GM21576 (cell line): ENCODE results near the gene PPP1R13B.

Experiments
- ATAC-seq: cut with Tn5 transposase; IDR thresholded peaks from one replicate; pipeline ENCODE4 v1.9.1; 2021; ENCODE audit warnings: mild to moderate bottlenecking, moderate library complexity; ENCODE audit not compliant: unreplicated experiment

The PPP1R13B gene

GRCh38 chr14:103836976-103837725 is 10.2 kb downstream of the PPP1R13B start:
- no peak for ATAC-seq

- ATAC-seq: no peak
These were observed 12.4 kb downstream of the PPP1R13B start for GRCh38 chr14:103834956-103835355.

GRCh38 chr14:103833711-103834110 is 13.7 kb downstream of the PPP1R13B start:
- no peak for ATAC-seq

GRCh38 chr14:103832046-103832445 is 15.3 kb downstream of the PPP1R13B start:
- no peak for ATAC-seq

- no peak for ATAC-seq
These were observed 16.7 kb downstream of the PPP1R13B start for GRCh38 chr14:103830511-103831270.

- no peak for ATAC-seq
These were observed 18.9 kb downstream of the PPP1R13B start for GRCh38 chr14:103828315-103828967.

- ATAC-seq: no peak
These were observed 22.3 kb downstream of the PPP1R13B start for GRCh38 chr14:103825101-103825500.

GRCh38 chr14:103820908-103821307 is 26.5 kb downstream of the PPP1R13B start:
- no peak for ATAC-seq

- no peak for ATAC-seq
These were observed 27.0 kb downstream of the PPP1R13B start for GRCh38 chr14:103820382-103820781.

- ATAC-seq: no peak
These were observed 27.7 kb downstream of the PPP1R13B start for GRCh38 chr14:103819503-103820307.

GRCh38 chr14:103818870-103819269 is 28.5 kb downstream of the PPP1R13B start:
- no peak for ATAC-seq

GRCh38 chr14:103818422-103818821 is 29.0 kb downstream of the PPP1R13B start:
- no peak for ATAC-seq

- ATAC-seq: no peak
These were observed 29.8 kb downstream of the PPP1R13B start for GRCh38 chr14:103817595-103817994.

GRCh38 chr14:103816991-103817390 is 30.4 kb downstream of the PPP1R13B start:
- ATAC-seq: no peak

- ATAC-seq: no peak
These were observed 32.1 kb downstream of the PPP1R13B start for GRCh38 chr14:103815253-103815652.

GRCh38 chr14:103811189-103811588 is 36.2 kb downstream of the PPP1R13B start:
- ATAC-seq: no peak

- ATAC-seq: no peak
These were observed 38.9 kb downstream of the PPP1R13B start for GRCh38 chr14:103808403-103809001.

GRCh38 chr14:103806805-103807204 is 40.6 kb downstream of the PPP1R13B start:
- no peak for ATAC-seq

- ATAC-seq: no peak
These were observed 41.7 kb downstream of the PPP1R13B start for GRCh38 chr14:103805708-103806107.

GRCh38 chr14:103803661-103804060 is 43.7 kb downstream of the PPP1R13B start:
- ATAC-seq: no peak
